A673 (cell line): ENCODE measurements around the gene KLHL14.

Experiments
- CTCF ChIP-seq: fragments of 300-800, 200-600 bp; sonication (generic); conservative IDR thresholded peaks from 2 replicates; pipeline ENCODE4 v1.5.1; 2017; ENCODE audit warnings: low read depth, mild to moderate bottlenecking, antibody characterized with exemption, low read length, moderate library complexity, mixed read lengths
- EZH2 ChIP-seq: fragments of 200-600 bp; sonication (generic); IDR thresholded peaks from 2 replicates; pipeline ENCODE4 v1.6.1; 2017; ENCODE audit warnings: borderline replicate concordance, low read depth, mild to moderate bottlenecking, mixed read lengths, antibody characterized with exemption, low read length; ENCODE audit not compliant: poor library complexity, severe bottlenecking

DNA sequence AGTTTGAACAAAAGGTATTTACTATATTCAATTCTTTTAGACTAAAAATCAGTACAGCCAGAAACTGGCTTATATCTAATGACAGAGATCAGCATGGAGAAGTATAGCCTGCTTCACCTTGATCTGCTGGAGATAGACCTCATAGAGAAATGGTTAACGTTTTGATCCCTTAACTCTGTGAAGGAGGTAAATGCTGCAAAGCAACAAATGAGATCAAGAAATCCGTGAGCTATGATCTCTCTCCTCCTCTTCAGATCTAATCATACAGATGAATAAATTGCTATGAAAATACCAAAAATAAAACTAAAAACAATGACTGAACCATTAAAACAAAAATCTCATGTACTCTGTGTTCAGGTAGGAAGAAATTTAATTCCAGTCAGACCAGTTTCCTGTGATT lies 42.8 kb downstream of the KLHL14 start:
- TF ChIP-seq CTCF (no peak), EZH2 (no peak)
